IMR-90 (cell line): ENCODE results near the gene B3GAT1.

Experiments used
- BHLHE40 ChIP-seq: fragments of 150-350 bp; IDR thresholded peaks from 2 replicates; pipeline ENCODE4 v1.6.1; 2016; ENCODE audit warnings: mild to moderate bottlenecking, low read depth, low read length
- CTCF ChIP-seq: conservative IDR thresholded peaks from 2 replicates; pipeline ENCODE4 v1.5.1; 2012; ENCODE audit warnings: mild to moderate bottlenecking, low read depth, low read length, improper control_type of control experiment
- MAFK ChIP-seq: IDR thresholded peaks from 2 replicates; pipeline ENCODE4 v1.6.1; 2012; ENCODE audit warnings: low read depth, low read length, improper control_type of control experiment
- MXI1 ChIP-seq: IDR thresholded peaks from 2 replicates; pipeline ENCODE4 v1.6.1; 2012; ENCODE audit warnings: low read depth, mild to moderate bottlenecking, low read length, moderate library complexity, borderline replicate concordance
- POLR2A ChIP-seq: IDR thresholded peaks from 2 replicates; pipeline ENCODE4 v1.6.1; 2012; ENCODE audit warnings: mild to moderate bottlenecking, low read depth, low read length
- RAD21 ChIP-seq: IDR thresholded peaks from 2 replicates; pipeline ENCODE4 v1.6.1; 2012; ENCODE audit warnings: low read length, improper control_type of control experiment

GRCh38 chr11:134460881-134461280, 48.8 kb upstream of the B3GAT1 start:
- TF ChIP-seq MAFK (no peak), POLR2A (no peak), CTCF (no peak), MXI1 (no peak), BHLHE40 (no peak), RAD21 (no peak)
